DND-41 (cell line): Measurements from ENCODE around the gene TINAGL1.

ENCODE experiments used
- CTCF ChIP-seq: IDR thresholded peaks from 2 replicates; pipeline ENCODE4 v1.5.1; 2012; ENCODE audit warnings: borderline replicate concordance, low read length, moderate library complexity, mild to moderate bottlenecking; ENCODE audit not compliant: poor library complexity, severe bottlenecking; ENCODE audit errors: extremely low read depth
- EZH2 ChIP-seq: IDR thresholded peaks from 3 replicates; pipeline ENCODE4 v1.6.1; 2012; ENCODE audit warnings: borderline replicate concordance, low read depth, mild to moderate bottlenecking, moderate library complexity, low read length, inconsistent platforms; ENCODE audit not compliant: severe bottlenecking

DNA sequence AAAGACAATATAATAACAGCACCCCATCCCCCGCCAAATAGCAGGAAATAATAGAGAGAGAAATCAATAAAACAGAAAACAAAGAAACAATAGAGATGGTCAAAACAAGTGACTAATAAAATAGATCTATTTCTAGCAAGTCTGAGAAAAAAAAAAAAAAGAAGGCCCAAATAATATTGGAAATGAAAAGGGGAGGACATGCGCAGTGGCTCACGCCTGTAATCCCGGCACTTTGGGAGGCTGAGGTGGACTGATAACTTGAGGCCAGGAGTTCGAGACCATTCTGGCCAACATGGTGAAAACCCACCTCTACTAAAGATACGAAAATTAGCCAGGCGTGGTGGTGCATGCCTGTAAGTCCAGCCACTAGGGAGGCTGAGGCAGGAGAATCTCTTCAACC lies 22.7 kb downstream of the TINAGL1 start:
- TF ChIP-seq CTCF: no peak
- no peak for TF ChIP-seq EZH2
